Loucy (cell line): ENCODE results near the gene FRMD5.

Source experiments
- EZH2phosphoT487 ChIP-seq: fragments of 200-600 bp; IDR thresholded peaks from 2 replicates; pipeline ENCODE4 v1.6.1; 2018; ENCODE audit warnings: antibody characterized with exemption, mild to moderate bottlenecking, moderate library complexity, borderline replicate concordance
- TF ChIP-seq, protein P1 (sequence below): fragments of 200-600 bp; sonication (generic); conservative IDR thresholded peaks from 2 replicates; pipeline ENCODE4 v1.5.1; 2014; ENCODE audit warnings: mild to moderate bottlenecking, antibody characterized with exemption, low read length

DNA sequence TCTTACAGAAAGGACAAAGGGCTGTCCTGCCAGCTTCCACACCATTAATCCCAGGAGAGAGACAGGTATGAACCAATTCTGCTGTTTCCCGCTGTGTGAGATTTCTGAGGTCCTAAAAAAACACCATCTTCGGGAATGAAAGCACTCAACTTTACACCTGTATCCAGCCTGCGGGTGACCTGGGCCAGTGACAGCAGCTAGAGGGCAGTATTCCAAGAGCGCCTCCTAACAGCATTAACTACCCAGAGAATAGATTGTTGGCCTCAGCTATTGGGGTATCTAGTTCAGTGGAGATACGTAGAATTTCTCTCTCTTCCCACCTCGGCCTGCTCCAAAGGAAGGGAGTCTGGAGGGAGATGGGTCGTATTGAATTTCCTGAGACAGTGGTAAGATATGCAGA, 313.1 kb downstream of the FRMD5 start:
- TF ChIP-seq, protein P1, sequence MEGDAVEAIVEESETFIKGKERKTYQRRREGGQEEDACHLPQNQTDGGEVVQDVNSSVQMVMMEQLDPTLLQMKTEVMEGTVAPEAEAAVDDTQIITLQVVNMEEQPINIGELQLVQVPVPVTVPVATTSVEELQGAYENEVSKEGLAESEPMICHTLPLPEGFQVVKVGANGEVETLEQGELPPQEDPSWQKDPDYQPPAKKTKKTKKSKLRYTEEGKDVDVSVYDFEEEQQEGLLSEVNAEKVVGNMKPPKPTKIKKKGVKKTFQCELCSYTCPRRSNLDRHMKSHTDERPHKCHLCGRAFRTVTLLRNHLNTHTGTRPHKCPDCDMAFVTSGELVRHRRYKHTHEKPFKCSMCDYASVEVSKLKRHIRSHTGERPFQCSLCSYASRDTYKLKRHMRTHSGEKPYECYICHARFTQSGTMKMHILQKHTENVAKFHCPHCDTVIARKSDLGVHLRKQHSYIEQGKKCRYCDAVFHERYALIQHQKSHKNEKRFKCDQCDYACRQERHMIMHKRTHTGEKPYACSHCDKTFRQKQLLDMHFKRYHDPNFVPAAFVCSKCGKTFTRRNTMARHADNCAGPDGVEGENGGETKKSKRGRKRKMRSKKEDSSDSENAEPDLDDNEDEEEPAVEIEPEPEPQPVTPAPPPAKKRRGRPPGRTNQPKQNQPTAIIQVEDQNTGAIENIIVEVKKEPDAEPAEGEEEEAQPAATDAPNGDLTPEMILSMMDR: peak; percentile 81
- TF ChIP-seq EZH2phosphoT487: no peak
